Kasumi-1 (cell line): Measurements from ENCODE around the gene RMDN2.
"Not testable (repeated sequence)": the region's sequence is repeated elsewhere in the genome, so short reads cannot be mapped to it uniquely, and the experiment has no call there.

Source experiments
- DNase-seq, 2 experiments: peaks; one replicate each; lab custom pipeline; 2025; lab: John Stamatoyannopoulos, UW

RMDN2 gene

DNA sequence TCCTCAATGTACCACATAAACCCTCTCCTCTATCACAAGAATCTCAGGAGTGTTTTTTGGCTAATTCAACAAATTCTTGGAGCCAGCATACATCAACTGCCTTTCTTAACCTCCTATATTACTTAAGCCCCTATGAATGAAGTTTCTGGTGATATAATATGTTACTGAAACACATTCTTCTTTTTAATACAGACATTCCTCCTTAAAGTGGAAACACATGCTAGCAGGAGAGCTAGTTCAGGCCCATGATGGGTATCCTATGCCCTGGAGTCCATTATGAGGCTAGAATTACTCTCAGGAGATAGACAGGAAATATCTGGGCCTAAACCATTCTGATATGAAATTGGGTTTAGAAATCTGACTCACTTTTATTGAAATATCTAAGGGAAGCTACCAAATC is 26.6 kb upstream of the RMDN2 start:
- DNase-seq, result no peak

- DNase-seq, result no peak
Measured at GRCh38 chr2:37902991-37903390, 22.1 kb upstream of the RMDN2 start.

GRCh38 chr2:37904425-37904824 is 20.7 kb upstream of the RMDN2 start:
- no peak for DNase-seq

GRCh38 chr2:37904993-37905392 is 20.1 kb upstream of the RMDN2 start:
- DNase-seq, result no peak

- no peak for DNase-seq
Measured at GRCh38 chr2:37906131-37906530, 19.0 kb upstream of the RMDN2 start.

DNA sequence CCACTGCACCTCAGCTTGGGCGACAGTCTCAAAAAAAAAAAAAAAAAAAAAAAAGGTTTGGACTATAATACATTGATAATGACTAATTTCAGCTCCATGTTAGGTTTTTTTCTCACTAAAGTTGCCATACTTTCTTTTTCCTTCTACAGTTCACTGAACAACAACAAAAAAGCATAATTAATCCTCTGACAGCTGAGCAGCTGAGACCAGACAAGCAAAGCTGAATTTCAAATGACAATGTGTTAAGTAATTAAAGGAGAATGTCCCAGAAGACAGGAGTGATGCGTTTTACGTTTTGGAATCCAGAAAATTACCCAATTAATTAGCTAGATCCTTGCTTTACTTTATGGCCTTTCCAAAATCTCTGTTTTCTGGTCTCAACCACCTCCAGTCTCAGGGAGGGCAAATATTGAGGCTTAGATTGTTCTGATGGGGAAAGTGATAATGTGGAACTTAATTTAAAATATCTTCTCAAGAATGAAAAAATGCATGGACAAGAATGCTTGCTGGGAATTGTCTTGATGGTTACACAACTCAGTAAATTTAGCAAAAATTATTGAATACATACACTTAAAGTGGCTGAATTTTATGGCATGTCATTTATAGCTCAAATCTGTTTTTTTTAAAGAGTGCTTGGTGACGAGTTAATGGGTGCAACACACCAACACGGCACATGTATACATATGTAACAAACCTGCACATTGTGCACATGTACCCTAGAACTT is 17.4 kb upstream of the RMDN2 start:
- DNase-seq, result no peak

DNA sequence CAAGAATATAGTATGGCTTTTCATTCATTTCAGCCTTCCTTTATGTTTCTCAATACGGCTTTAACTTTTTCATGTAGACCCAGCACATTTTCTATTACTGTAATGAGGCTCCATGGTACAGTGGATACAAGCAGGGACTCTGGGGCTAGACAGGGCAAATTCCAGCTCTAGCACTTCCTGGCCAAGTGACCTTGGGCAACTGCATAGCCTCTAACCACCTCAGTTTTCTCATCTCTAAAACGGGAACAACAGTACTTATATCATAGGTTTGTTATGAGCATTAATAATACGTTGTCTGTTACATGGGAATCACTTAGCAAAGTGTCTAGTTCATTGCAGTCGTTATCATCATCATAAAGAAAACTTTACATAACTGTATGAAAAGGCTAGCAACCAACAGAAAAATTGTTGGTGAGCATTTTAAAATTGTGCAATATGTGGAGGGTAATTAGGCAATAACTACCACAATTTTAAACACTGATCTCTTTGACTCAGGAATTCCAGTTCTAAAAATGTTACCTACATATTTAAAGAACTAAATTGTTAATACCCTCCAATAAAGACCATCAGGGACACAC is 13.7 kb upstream of the RMDN2 start:
- no peak for DNase-seq

DNA sequence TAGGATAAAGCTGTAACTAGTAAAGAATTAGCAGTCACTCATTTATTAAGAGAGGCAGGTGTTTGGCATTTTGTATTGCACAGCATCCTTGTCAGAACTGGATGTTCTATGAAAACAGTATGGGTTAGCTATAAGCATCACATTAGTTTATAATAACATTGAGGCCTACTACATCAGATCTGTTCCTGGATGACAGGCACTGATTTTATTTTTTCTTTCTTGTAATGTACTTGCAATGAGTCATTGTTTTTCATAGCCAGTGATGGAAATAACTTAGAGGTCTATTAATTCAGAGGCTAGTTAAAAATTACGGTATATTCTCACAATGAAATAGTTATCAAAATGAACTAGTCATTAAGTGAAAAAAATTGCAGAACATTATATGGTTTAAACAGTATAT is 13.0 kb upstream of the RMDN2 start:
- no peak for DNase-seq

GRCh38 chr2:37912616-37913015 is 12.5 kb upstream of the RMDN2 start:
- DNase-seq, result no peak

DNA sequence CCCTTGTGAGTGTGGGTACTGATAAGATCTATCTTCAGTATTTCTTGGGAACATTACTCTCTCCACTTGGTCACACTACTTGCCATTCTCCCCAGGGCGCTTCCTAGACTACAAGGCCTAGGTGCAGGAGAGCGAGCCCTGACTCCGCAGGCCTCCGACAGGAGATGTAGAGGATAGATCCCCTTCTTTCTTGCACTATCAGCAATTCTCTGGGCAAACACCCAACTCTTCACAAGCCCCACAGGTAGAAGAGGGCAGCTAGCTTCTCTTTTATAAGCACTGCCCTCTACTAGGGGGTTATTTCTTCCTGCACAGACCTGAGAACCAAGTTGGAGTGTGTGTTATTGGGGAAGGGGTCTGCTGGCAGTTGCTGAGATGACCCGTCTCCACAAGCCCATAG is 10.7 kb upstream of the RMDN2 start:
- DNase-seq, result no peak

DNA sequence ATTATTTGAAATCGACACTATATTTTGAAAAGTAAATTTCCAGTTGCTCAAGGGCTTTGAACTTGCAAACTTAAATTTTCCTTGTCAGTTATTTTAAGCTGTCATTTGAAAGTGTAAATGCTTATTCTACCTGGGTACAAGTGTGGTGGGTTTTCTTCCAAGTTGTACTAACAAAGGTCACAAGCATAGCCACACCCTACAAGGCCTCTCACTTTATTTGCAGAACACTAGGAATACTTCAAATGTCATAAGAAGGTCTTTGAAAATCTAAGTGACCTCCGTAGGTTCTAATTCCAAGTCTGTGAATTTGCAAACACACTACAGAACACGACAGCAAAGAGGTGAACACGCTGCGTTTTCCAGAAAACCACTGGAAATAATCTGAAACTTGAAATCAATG is 9.3 kb upstream of the RMDN2 start:
- DNase-seq, result no peak

GRCh38 chr2:37916512-37917082 is 8.5 kb upstream of the RMDN2 start:
- DNase-seq, result no peak

DNA sequence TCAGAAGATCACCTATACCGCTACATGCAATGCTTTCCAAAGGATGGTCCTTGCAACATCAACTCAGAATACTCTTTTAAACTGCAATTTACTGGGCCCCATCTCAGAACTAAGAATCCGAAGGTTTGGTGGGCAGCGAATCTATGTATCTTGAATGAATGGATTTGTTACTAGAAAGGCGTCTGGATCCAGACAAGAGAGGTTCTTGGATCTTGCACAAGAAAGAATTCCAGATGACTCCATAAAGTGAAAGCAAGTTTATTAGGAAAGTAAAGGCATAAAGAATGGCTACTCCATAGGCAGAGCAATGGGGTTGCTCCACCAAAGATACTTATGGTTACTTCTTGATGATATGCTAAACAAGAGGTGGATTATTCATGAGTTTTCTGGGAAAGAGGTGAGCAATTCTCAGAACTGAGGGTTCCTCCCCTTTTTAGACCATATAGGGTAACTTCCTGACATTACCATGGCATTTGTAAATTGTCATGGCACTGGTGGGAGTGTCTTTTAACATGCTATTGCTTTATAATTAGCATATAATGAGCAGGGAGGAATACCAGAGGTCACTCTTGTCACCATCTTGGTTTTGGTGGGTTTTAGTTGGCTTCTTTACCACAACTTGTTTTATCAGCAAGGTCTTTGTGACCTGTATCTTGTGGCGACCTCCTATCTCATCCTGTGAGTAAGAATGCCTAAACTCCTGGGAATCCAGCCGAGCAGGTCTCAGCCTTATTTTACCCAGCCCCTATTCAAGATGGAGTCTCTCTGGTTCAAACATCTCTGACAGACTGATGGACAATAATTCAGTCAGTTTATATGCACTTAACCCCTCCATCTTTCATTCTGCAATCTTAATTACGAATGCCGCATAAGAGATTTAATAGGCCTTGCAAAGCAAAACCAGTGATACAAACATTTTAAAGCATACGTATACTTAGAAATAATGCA is 7.5 kb upstream of the RMDN2 start:
- DNase-seq, result no peak

DNA sequence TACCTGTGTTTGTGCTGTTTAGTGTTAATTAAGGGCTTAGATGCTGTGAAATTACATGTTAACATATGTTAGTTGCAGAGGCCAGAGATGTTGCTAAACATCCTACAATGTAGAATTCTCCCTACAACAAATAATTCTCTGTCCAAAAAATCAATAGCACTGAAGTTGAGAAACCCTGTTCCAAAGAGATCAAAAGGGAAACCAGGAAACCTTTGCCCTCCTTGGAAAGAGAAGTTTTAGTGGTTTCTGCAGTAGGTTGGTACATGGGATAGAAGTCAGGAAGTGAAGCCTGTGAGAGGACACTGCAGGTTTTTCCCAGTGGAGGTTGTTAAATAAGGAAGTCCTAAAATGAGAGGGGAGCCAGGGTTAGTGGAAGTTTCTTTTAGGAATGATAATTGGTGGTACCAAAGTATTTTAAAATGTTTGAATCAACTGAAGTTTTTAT is 6.3 kb upstream of the RMDN2 start:
- no peak for DNase-seq

- DNase-seq, result no peak
Measured at GRCh38 chr2:37919631-37920032, 5.5 kb upstream of the RMDN2 start.

GRCh38 chr2:37920570-37920969 is 4.5 kb upstream of the RMDN2 start:
- DNase-seq, result no peak

- no peak for DNase-seq
Measured at GRCh38 chr2:37921781-37922180, 3.3 kb upstream of the RMDN2 start.

- DNase-seq, result no peak
Measured at GRCh38 chr2:37923308-37924055, 1.6 kb upstream of the RMDN2 start.

- DNase-seq, result no peak
Measured at GRCh38 chr2:37926635-37927034, 1.5 kb downstream of the RMDN2 start.

DNA sequence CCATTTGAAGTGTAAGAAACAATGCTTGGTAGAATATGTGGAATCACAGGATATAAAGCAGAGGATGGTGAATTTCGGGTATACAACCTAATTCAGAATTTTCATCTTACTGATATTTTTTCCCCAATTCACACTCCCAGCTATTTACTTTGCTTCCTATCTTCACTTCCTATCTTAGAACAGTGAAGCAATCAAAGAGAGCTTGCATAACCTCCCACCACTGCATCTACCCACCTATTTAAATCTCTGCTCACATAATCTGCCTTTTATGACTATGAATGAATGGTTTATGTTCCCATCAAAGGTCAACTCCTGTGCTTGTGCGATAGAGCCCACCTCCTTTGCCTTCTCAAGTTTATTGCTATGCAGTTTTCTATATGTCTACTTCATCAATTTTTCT is 3.3 kb downstream of the RMDN2 start:
- no peak for DNase-seq

- not testable (repeated sequence) for DNase-seq
Measured at GRCh38 chr2:37930392-37930791, 5.3 kb downstream of the RMDN2 start.

- not testable (repeated sequence) for DNase-seq
Measured at GRCh38 chr2:37932873-37933272, 7.8 kb downstream of the RMDN2 start.
